ENCODE data around the gene ACLY.
"Not testable (repeated sequence)": the region's sequence is repeated elsewhere in the genome, so short reads cannot be mapped to it uniquely, and the experiment has no call there.

Gene ACLY

GRCh38 chr17:41870097-41870496 is 48.7 kb downstream of the ACLY start:
- no peak for DNase-seq

- no peak for DNase-seq
Observed at GRCh38 chr17:41869426-41869825, 49.3 kb downstream of the ACLY start.

DNA sequence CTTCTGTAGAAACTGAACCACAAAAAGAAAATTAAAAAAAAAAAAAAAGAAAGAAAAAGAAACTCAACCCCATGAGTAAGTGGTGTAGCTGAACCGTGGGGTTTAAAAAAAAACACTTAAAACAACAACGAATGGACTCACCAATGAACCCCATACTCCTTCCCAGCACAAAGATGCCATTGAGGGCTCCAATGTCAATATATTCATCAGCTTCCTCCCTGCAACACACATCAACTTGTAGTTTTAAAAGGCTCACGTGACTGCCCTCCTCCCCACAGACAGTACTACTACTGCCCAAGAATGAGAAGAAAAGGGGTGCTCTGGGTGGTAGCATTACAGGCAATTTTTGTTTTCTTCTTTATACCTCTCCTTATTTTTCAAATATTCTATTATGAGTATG is 50.2 kb downstream of the ACLY start:
- no peak for DNase-seq

DNA sequence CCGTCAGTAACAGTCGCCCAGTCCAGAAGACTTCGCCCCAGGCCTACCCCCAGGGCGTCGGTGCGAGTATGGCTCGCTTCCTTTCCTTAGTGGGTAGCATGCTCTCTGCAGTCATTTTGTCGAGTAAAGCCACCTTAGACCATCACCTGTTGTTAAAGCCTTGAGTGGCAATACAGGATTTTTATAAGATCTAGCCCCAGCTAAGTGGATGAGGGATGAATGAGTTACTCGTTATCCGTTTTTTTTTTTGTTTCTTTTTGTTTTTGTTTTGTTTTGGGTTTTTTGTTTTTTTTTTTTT is 53.2 kb downstream of the ACLY start:
- no peak for DNase-seq

DNA sequence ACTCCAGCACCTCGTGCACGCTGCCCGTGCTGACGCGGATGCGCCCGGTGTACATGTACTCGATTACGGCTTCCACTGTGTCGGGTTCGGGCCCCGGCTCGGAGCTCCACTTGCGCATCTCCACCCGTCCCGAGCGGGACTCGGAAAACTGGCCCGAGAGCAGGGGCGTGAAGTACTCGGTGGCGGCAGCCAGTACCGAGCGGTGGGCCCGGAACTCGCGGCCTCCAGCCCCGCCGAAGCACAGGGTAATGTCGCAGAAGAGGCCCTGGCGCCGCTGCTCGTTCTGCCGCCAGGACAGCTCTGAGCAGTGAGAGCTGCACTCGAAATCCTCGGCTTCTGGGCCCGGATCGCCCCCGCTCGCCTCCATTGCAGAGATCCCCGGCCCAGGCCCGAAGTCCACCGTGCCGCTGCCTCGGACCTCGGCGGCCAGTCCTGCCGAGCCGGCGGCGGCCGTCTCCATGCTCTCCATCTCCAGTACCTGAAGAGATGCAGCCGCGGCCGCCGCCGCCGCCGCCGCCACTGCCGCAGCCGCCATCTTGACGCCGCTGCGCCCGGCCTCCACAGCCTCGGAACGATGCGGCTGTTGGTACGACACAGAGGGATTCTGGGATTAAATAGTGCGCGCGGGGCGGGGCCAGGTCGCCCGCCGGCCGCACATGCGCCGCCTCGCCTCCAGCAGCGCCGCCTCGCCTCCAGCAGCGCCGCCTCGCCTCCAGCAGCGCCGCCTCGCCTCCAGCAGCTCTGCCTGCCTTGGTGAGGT is 53.7 kb downstream of the ACLY start, which contains the start of gene KLHL11:
Gene KLHL11 (minus strand): TSS at position 588 of the 760 bp plus-strand sequence. CDS start 53 bp downstream, at position 535.
- DNase-seq = peak; percentile 88

- DNase-seq = no peak
Observed at GRCh38 chr17:41864498-41864835, 54.3 kb downstream of the ACLY start.

GRCh38 chr17:41863074-41863848 is 55.5 kb downstream of the ACLY start:
- no peak for DNase-seq

- DNase-seq = no peak
Observed at GRCh38 chr17:41860254-41860931, 58.4 kb downstream of the ACLY start.

DNA sequence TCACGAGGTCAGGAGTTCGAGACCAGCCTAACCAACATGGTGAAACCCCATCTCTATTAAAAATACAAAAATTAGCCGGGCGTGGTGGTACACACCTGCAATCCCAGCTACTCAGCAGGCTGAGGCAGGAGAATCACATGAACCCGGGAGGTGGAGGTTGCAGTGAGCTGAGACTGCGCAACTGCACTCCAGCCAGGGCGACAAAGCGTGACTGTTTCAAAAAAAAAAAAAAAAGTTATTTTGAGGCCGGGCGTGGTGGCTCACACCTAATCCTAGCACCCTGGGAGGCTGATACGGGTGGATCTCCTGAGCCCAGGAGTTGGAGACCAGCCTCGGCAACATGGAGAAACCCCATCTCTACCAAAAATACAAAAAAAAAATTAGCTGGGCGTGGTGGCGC is 67.4 kb downstream of the ACLY start:
- DNase-seq = not testable (repeated sequence)

GRCh38 chr17:41849251-41849990 is 69.3 kb downstream of the ACLY start:
- DNase-seq = no peak

DNA sequence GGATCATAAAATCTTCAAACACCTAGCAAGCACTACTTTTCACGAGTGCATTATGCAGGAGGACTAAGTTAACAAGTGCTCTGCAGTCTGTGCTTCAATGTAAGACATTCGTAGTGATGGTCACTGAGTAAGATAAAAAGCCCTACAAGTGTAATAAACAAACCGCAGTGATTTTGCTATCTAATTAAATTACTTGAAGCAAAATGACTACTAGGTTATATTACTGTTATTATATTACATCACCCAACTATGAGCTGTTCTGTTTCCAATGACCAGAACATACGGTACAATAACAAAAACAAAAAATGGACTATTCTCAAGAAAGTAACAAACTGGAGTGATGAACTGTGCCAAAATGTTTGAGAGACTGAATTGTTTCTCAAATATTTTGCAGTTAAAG is 70.0 kb downstream of the ACLY start:
- DNase-seq = no peak

DNA sequence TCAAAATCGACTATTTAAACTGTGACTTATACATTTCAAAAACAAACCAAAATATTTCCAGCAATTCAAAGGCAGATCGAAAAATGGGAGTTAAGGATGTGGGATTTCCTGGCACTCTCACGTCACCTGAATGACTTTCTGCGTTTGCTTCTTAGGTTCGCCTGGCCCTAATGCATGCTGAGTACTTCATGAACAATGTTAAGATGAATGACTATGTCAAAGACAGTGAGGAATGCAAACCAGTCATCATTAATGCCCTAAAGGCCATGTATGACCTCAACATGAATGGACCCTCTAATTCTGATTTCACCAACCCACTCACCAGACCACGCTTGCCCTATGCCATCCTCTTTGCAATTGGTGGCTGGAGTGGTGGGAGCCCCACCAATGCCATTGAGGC is 73.8 kb downstream of the ACLY start:
- DNase-seq = no peak

DNA sequence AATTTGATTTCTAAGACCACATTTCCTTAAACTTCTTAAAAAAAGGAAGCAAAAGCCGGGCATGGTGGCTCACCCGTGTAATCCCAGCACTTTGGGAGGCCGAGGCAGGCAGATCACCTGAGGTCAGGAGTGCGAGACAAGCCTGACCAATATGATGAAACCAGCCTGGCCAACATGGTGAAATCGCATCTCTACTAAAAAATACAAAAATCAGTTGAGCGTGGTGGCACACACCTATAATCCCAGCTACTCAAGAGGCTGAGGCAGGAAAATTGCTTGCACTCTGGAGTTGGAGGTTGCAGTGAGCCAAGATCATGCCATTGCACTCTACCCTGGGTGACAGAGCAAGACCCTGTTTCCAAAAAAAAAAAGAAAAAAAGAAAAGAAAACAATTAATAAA is 78.0 kb downstream of the ACLY start:
- not testable (repeated sequence) for DNase-seq

GRCh38 chr17:41839448-41839847 is 79.3 kb downstream of the ACLY start:
- not testable (repeated sequence) for DNase-seq

DNA sequence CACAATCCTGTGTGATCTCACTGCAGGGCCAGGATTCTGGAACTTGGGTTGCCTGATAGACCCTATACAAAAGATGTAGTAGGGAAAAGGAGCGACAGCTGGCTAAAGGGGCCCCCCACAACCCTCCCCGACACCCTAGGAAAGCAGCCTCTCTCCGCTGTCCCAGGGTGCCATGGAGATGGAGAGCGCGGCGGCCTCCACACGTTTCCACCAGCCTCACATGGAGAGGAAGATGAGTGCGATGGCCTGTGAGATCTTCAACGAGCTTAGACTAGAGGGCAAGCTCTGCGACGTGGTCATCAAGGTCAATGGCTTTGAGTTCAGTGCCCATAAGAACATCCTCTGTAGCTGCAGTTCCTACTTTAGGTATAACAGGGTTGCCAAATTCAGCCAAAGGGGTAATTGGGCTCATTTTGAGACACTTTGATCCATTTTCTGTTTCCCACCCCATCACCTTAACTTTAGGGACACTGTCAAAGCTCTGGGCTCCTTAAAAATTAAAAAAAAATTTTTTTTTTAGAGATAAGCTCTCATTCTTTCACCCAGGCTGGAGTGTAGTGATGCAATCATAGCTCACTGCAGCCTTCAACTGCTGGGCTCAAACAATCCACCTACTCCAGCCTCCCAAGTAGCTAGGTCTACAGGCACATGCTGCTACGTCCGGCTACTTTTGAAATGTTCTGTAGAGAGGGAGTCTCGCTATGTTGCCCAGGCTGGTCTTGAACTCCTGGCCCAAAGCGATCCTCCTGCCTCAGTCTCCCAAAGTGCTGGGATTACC is 80.8 kb downstream of the ACLY start, which contains the start of gene KLHL10:
Gene KLHL10 (plus strand): TSS at position 65 of the 778 bp plus-strand sequence. CDS start 108 bp downstream, at position 173.
- DNase-seq = no peak

DNA sequence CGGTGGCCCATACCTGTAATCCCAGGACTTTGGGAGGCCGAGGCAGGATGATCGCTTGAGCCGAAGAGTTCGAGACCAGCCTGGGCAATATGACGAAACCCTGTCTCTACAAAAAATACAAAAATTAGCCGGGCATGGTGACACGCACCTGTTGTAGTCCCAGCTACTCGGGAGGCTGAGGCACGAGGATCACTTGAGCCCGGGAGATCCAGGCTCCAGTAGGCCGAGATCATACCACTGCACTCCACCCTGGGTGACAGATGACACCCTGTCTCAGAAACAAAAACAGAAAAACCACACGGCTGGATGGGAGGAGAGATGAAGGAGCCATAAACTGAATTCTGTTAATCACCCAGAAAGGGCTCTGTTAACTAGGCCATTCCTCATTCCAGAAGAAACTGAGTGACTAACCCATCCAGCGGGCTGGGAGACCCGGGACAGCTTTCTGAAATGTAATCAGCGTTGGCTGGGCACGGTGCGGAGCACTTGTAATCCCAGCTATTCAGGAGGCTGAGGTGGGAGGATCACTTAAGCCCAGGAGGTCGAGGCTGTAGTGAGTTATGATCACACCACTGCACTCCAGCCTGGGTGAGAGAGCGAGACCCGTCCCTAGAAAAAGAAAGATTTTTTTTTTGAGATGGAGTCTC is 82.1 kb downstream of the ACLY start:
- DNase-seq = no peak

GRCh38 chr17:41835800-41836549 is 82.8 kb downstream of the ACLY start, which contains the start of gene NT5C3B:
TSS of gene NT5C3B (minus strand) at chr17:41836232. CDS start at chr17:41836193, 39 bp downstream.
- peak; percentile 30 for DNase-seq

GRCh38 chr17:41835214-41835799 is 83.4 kb downstream of the ACLY start:
- no peak for DNase-seq

DNA sequence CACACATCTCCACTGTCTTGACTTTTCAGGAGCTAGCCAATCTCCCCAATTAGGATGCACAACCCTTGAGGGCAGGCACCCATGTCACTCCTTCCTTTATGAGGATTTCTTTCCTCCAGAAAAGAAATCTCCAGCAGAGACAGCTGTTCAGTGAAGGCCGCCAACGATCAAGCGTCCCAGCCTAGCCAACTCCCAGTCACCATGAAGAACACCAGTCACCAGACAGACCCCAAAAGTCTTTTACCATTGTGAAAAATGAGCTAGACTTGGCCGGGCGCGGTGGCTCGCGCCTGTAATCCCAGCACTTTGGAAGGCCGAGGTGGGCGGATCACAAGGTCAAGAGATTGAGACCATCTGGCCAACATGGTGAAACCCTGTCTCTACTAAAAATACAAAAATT is 88.8 kb downstream of the ACLY start:
- not testable (repeated sequence) for DNase-seq

- DNase-seq = no peak
Observed at GRCh38 chr17:41825175-41825845, 93.4 kb downstream of the ACLY start.

All from NCI-H1436 (cell line).